ENCODE data around the gene SUV39H1. TPM values are rescaled to one million over a fixed set of nuclear protein-coding genes. Genes with fewer than 3 reads are reported as not detected.

SUV39H1 gene
- total and polyA plus RNA-seq, 2 experiments from 2014 or later: 6.9 to 8.1 TPM

DNA sequence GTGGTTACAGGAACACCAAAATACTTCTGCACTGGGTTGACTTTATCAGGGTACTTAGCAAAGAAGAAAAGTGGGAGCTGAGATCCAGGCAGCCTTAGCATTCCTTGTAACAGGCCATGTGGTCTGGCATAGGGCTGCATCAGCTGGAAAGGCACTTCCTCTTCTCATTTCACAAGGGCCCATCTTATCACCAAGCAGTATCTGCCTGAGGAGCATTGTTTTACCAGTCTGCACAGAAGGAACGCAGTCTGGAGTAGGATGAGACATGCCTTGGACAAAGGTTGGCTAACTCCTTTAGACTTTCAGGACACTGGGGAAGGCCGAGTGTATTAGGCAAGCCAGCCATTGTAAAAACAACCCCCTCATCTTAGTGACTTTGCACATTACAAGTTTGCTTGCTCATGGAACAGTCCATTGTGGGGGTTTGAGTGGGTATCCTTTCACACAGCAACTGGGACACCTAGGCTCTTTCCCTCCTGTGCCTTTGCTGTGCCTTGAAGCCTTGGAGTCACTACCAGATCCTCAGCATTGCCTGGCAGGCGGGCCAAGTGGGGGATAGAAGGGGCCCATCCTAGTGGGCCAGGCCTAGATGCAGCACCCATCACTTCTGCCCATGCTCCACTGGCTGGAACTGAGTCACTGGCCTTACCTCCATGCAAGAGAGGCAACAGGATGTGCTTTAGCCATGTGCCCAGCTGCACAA is 4.6 kb downstream of the SUV39H1 start:
- H3K27ac ChIP-seq: no peak overlapping the region
- H3K4me3 ChIP-seq: no peak overlapping the region
- no peaks in the 10 kb centered on the region for H3K9me3 ChIP-seq (ENCODE audit: low read depth)
- no peaks in the 10 kb centered on the region for H3K36me3 ChIP-seq
- H3K27me3 ChIP-seq: no peaks in the 10 kb centered on the region
- TF ChIP-seq CTCF (IDR thresholded peaks at IDR 0.05; ENCODE audit: low read depth, low read length): no peak
- DNase-seq (ENCODE audit: low read depth in 1 of 2, low spot score in 1 of 2): peak in 1 of 2 donors; percentile 87
- H3K4me1 ChIP-seq (ENCODE audit: low read depth): no peaks in the 10 kb centered on the region

DNA sequence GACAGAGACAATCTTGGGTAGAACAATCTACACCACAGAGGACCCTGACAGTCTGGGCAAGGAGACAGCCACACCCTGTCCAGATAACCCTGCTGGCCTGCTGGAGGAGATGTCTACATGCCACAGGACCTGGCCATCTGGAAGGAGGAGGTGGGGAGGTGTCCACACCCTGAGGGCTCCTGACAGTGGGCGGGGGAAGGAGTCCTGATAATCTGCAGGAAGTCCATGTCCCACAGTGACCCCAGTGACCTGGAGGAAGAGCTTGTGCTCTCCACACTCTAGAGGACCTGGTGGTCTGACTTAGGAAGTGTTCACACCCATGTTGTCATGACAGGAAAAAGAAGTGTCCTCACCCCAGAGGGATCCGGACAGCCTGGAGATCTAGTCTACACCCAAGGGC is 5.5 kb downstream of the SUV39H1 start:
- Histone ChIP-seq H3K4me3 (no peak overlapping the region), H3K36me3 (no peaks in the 10 kb centered on the region), H3K4me1 (ENCODE audit: low read depth) (no peaks in the 10 kb centered on the region), H3K27ac (no peak overlapping the region), H3K9me3 (ENCODE audit: low read depth) (no peaks in the 10 kb centered on the region), H3K27me3 (no peaks in the 10 kb centered on the region)
- TF ChIP-seq CTCF (IDR thresholded peaks at IDR 0.05; ENCODE audit: low read depth, low read length): no peak
- no peak for DNase-seq (ENCODE audit: low read depth in 1 of 2, low spot score in 1 of 2)

DNA sequence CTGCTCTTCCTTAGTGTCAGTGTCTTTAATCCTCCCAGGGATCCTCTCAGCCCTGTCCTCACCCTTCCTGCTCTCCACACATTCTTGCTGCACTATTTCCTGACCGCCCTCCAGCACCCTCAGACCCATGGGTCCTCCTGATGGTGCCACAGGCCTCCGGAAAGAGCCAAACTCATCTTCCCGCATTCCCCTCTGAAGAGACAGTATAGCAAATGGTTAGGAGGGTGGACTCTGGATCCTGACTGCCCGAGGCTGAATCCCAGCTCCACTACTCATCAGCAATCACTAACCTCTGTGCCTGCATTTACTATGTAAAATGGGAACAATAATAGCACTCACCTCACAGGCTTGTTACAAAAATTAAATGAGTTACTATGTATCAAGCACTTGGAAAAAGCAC is 6.2 kb downstream of the SUV39H1 start:
- Histone ChIP-seq H3K9me3 (ENCODE audit: low read depth) (no peaks in the 10 kb centered on the region), H3K36me3 (no peaks in the 10 kb centered on the region), H3K4me1 (ENCODE audit: low read depth) (no peaks in the 10 kb centered on the region), H3K27ac (no peak overlapping the region), H3K27me3 (no peaks in the 10 kb centered on the region), H3K4me3 (no peak overlapping the region)
- no peak for TF ChIP-seq CTCF (IDR thresholded peaks at IDR 0.05; ENCODE audit: low read depth, low read length)
- DNase-seq (ENCODE audit: low read depth in 1 of 2, low spot score in 1 of 2): no peak

DNA sequence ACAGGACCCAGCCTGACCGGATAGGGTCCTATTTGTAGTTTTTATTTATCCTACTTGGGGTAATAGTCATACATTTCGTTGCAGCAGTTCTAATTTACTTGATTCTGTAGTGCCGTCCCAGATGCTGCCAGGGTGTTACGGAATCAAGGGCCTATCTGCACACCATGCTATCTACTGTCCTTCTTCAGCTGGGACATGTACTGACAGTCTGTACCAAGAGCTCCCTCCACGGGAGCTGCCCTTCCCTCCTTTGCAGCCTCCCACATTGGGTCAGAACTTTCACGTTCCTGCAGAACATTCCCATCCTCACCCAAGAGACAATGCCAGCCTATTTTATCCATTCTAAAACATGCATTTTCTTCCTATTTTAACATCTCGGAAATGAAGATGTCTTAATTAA is 6.7 kb downstream of the SUV39H1 start:
- Histone ChIP-seq H3K4me1 (ENCODE audit: low read depth) (no peaks in the 10 kb centered on the region), H3K27me3 (no peaks in the 10 kb centered on the region), H3K36me3 (no peaks in the 10 kb centered on the region), H3K27ac (no peak overlapping the region), H3K4me3 (no peak overlapping the region), H3K9me3 (ENCODE audit: low read depth) (no peaks in the 10 kb centered on the region)
- DNase-seq (ENCODE audit: low read depth in 1 of 2, low spot score in 1 of 2): no peak
- no peak for TF ChIP-seq CTCF (IDR thresholded peaks at IDR 0.05; ENCODE audit: low read depth, low read length)

DNA sequence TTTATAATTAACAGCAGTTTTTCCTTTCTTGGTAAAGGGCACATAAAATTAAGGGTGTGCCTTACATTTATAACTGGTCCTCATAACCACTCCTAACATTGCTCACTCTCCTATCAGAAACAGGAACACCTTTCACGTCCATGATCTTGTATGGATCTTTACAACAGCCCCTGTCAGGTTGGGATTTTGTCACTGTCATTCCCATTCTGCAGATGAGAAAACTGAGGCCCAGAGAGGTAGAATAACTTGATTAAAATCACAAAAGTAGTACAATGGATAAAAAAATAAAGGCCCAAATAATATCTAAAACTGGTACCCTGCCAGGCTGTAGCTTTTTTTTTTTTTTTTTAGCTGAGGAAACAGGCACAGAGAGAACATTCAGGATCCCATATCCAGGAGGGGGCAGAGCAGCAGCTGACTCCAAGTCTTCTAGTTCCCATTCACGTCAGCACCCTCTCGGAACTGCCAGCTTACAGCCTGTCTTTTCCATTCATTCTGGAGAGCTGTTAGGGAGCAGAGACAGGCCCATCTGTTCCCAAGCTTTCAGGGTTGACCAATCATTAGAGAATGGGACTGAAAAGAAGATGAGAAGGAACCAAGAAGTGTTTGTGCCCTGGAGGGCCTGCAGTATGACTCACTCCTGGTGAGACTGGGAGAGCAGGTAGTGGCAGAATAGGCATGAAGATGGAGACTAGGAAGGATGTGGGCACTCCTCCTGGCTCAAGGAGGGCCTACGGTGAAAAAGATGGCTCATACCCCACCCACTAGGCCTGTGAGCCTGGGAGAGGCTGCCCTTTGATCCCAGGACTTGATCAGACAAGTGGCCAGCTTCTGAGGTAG is 7.3 kb downstream of the SUV39H1 start:
- Histone ChIP-seq H3K4me3 (no peak overlapping the region), H3K36me3 (no peaks in the 10 kb centered on the region), H3K27me3 (no peaks in the 10 kb centered on the region), H3K9me3 (ENCODE audit: low read depth) (no peaks in the 10 kb centered on the region), H3K27ac (no peak overlapping the region), H3K4me1 (ENCODE audit: low read depth) (no peaks in the 10 kb centered on the region)
- peak; percentile 15 to 59 for DNase-seq (ENCODE audit: low read depth in 1 of 2, low spot score in 1 of 2)
- TF ChIP-seq CTCF (IDR thresholded peaks at IDR 0.05; ENCODE audit: low read depth, low read length): no peak
